ENCODE measurements around the gene SNX24. TPM values are rescaled to one million over a fixed set of nuclear protein-coding genes. Genes with fewer than 3 reads are reported as not detected.

Gene SNX24
- polyA plus RNA-seq, 2 of the 4 experiments (the other 2 are of a cell fraction) = 20.4 to 22.4 TPM

DNA sequence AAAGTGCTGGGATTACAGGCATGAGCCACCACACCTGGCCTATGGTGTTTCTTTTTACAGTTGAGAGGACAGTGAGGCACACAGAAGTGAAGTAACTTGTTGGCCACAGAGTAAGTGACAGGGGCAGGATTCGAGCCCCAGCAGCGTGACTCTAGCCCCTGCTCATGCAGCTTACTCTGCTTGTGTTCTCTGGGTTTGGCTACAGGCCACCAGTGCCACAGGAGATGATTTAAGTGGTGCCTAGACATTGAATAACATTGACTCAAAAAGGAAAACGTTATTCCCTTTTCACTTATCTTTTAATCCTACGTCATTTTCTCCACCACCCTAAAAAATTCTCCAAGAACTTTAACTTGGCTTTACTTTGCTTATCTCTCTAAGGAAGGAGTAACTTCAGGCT lies 61.4 kb downstream of the SNX24 start:
- peak overlapping the region; percentile 43 to 59; a peak in 3 of 6 replicates for H3K27ac ChIP-seq
- no peaks in the 10 kb centered on the region for H3K9me3 ChIP-seq
- ATAC-seq = peak in 1 of 2 experiments; percentile 47; a peak in 3 of 6 replicates
- 52% methylated on average over 4 of the region's 4 CpGs for WGBS (ENCODE audit: missing lambda C conversion rate)
- TF ChIP-seq, protein P1, sequence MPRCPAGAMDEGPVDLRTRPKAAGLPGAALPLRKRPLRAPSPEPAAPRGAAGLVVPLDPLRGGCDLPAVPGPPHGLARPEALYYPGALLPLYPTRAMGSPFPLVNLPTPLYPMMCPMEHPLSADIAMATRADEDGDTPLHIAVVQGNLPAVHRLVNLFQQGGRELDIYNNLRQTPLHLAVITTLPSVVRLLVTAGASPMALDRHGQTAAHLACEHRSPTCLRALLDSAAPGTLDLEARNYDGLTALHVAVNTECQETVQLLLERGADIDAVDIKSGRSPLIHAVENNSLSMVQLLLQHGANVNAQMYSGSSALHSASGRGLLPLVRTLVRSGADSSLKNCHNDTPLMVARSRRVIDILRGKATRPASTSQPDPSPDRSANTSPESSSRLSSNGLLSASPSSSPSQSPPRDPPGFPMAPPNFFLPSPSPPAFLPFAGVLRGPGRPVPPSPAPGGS (IDR thresholded peaks at IDR 0.05) = no peak
- no peak for TF ChIP-seq KDM5A (IDR thresholded peaks at IDR 0.05)
- TF ChIP-seq, protein P2, sequence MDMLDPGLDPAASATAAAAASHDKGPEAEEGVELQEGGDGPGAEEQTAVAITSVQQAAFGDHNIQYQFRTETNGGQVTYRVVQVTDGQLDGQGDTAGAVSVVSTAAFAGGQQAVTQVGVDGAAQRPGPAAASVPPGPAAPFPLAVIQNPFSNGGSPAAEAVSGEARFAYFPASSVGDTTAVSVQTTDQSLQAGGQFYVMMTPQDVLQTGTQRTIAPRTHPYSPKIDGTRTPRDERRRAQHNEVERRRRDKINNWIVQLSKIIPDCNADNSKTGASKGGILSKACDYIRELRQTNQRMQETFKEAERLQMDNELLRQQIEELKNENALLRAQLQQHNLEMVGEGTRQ (IDR thresholded peaks at IDR 0.05) = no peak
- TF ChIP-seq, protein P3, sequence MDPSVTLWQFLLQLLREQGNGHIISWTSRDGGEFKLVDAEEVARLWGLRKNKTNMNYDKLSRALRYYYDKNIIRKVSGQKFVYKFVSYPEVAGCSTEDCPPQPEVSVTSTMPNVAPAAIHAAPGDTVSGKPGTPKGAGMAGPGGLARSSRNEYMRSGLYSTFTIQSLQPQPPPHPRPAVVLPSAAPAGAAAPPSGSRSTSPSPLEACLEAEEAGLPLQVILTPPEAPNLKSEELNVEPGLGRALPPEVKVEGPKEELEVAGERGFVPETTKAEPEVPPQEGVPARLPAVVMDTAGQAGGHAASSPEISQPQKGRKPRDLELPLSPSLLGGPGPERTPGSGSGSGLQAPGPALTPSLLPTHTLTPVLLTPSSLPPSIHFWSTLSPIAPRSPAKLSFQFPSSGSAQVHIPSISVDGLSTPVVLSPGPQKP (IDR thresholded peaks at IDR 0.05; ENCODE audit: low read depth, low read length) = no peak
- no peak for TF ChIP-seq PHF8 (IDR thresholded peaks at IDR 0.05; ENCODE audit: borderline replicate concordance, low read depth)
- TF ChIP-seq FOSL2 (IDR thresholded peaks at IDR 0.05) = no peak
- no peak for TF ChIP-seq FOSL2 (CRISPR knock-in tag; IDR thresholded peaks at IDR 0.05)
- TF ChIP-seq, protein P4, sequence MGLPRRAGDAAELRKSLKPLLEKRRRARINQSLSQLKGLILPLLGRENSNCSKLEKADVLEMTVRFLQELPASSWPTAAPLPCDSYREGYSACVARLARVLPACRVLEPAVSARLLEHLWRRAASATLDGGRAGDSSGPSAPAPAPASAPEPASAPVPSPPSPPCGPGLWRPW (IDR thresholded peaks at IDR 0.05) = no peak
- no peak for DNase-seq (ENCODE audit: low read depth in 1 of 2, low spot score in 1 of 2)
- peaks cover 23% of the 10 kb centered on the region for H3K4me1 ChIP-seq
- H3K4me2 ChIP-seq = peak overlapping the region; percentile 64
- no peak overlapping the region for H3K4me3 ChIP-seq
- FAIRE-seq = no peak
- POLR2A ChIA-PET = no interaction called here
- CTCF ChIA-PET = interaction anchor here (2.9 kb wide), 1 partner anchor 11 kb away, joined by 9 read pairs; no protein-coding TSS in a partner anchor

DNA sequence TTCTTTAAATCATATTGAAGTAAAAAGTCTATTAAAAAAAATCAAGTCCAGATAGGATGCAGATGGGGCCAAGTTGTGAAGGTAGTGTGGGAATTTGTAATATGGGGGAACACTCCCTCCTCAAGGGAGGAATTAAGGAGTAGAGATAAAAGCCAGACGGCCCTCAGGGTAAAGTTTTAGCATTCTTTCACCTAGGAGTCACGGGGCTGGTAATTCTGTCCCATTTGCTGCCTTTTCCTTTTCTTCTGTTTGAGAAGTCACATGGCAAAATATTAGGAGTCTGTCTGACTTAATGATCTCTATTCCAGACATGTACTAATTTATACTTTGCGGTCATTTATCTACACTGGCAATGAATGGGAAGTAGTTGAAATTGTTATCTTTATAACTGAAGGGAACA lies 61.9 kb downstream of the SNX24 start:
- H3K4me3 ChIP-seq = no peak overlapping the region
- DNase-seq (ENCODE audit: low read depth in 1 of 2, low spot score in 1 of 2) (peak; percentile 35 to 40), FAIRE-seq (no peak), ATAC-seq (peak; percentile 64 to 86; a peak in 4 of 6 replicates)
- POLR2A ChIA-PET = no interaction called here
- peak overlapping the region; percentile 64 for H3K4me2 ChIP-seq
- TF ChIP-seq FOSL2 (IDR thresholded peaks at IDR 0.05) (no peak), FOSL2 (CRISPR knock-in tag; IDR thresholded peaks at IDR 0.05) (peak; percentile 10; the same call in 1 of the 2 replicates), MAFK (IDR thresholded peaks at IDR 0.05; ENCODE audit: partially characterized antibody) (no peak)
- H3K27ac ChIP-seq = peak overlapping the region in 1 of 2 experiments; percentile 43; a peak in 1 of 6 replicates
- WGBS (ENCODE audit: missing lambda C conversion rate) = 29% methylated on average over 3 of the region's 3 CpGs
- no peaks in the 10 kb centered on the region for H3K9me3 ChIP-seq
- CTCF ChIA-PET = no interaction called here
- H3K4me1 ChIP-seq = peaks cover 23% of the 10 kb centered on the region

DNA sequence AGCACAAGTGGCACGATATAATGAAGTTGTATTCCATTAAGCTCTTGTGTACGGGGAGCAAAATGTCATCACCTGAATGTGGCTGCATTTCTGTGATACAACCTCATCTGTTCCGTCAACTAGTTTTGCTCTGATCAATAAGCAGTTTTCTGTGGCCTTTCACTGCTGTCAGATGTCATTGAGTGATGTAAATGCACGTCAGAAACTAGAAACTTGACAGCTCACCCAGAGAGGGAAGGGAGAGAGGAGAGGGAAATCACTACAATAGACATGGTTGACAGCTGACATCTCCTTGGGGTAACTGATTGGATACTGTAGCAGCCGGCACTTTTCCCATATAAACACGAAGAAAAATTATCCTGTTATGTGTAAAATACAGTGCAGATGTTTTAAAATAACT lies 62.7 kb downstream of the SNX24 start:
- Histone ChIP-seq H3K27ac (peak overlapping the region; percentile 8 to 18; a peak in 3 of 6 replicates), H3K4me3 (no peak overlapping the region), H3K4me1 (peaks cover 23% of the 10 kb centered on the region), H3K4me2 (no peak overlapping the region; the same call in 2 of the 3 replicates), H3K9me3 (no peaks in the 10 kb centered on the region)
- ATAC-seq (no peak), DNase-seq (ENCODE audit: low read depth in 1 of 2, low spot score in 1 of 2) (no peak), FAIRE-seq (no peak)
- CTCF ChIA-PET = no interaction called here
- 86% methylated on average over 6 of the region's 6 CpGs for WGBS (ENCODE audit: missing lambda C conversion rate)
- POLR2A ChIA-PET = no interaction called here
- TF ChIP-seq RAD21 (conservative IDR thresholded peaks at IDR 0.05 in 1 of 2, IDR thresholded peaks at IDR 0.05 in 1 of 2) (no peak), CBX2 (IDR thresholded peaks at IDR 0.05; ENCODE audit: borderline replicate concordance, low read depth) (no peak), TP53 (CRISPR knock-in tag; IDR thresholded peaks at IDR 0.05) (no peak), RCOR1 (IDR thresholded peaks at IDR 0.05; ENCODE audit: low read depth, low read length) (no peak), SMC3 (IDR thresholded peaks at IDR 0.05) (no peak), ZNF302 (CRISPR knock-in tag; IDR thresholded peaks at IDR 0.05) (no peak), KDM1A (IDR thresholded peaks at IDR 0.05; ENCODE audit: low read depth) (no peak), CHD2 (IDR thresholded peaks at IDR 0.05; ENCODE audit: low read length, partially characterized antibody) (no peak), HOXB5 (CRISPR knock-in tag; IDR thresholded peaks at IDR 0.05) (no peak), JUN (IDR thresholded peaks at IDR 0.05) (no peak), RNF2 (IDR thresholded peaks at IDR 0.05; ENCODE audit: borderline replicate concordance, low read depth) (no peak), TFCP2L1 (CRISPR knock-in tag; IDR thresholded peaks at IDR 0.05) (no peak), EHF (CRISPR knock-in tag; IDR thresholded peaks at IDR 0.05) (no peak), NPAS2 (CRISPR knock-in tag; IDR thresholded peaks at IDR 0.05; ENCODE audit: borderline replicate concordance) (no peak)
- TF ChIP-seq, protein P5, sequence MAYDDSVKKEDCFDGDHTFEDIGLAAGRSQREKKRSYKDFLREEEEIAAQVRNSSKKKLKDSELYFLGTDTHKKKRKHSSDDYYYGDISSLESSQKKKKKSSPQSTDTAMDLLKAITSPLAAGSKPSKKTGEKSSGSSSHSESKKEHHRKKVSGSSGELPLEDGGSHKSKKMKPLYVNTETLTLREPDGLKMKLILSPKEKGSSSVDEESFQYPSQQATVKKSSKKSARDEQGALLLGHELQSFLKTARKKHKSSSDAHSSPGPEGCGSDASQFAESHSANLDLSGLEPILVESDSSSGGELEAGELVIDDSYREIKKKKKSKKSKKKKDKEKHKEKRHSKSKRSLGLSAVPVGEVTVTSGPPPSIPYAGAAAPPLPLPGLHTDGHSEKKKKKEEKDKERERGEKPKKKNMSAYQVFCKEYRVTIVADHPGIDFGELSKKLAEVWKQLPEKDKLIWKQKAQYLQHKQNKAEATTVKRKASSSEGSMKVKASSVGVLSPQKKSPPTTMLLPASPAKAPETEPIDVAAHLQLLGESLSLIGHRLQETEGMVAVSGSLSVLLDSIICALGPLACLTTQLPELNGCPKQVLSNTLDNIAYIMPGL (CRISPR knock-in tag; IDR thresholded peaks at IDR 0.05; ENCODE audit: borderline replicate concordance) = no peak
- TF ChIP-seq, protein P3 (IDR thresholded peaks at IDR 0.05; ENCODE audit: low read depth, low read length) = no peak
- TF ChIP-seq, protein P6, sequence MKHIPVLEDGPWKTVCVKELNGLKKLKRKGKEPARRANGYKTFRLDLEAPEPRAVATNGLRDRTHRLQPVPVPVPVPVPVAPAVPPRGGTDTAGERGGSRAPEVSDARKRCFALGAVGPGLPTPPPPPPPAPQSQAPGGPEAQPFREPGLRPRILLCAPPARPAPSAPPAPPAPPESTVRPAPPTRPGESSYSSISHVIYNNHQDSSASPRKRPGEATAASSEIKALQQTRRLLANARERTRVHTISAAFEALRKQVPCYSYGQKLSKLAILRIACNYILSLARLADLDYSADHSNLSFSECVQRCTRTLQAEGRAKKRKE (CRISPR knock-in tag; IDR thresholded peaks at IDR 0.05; ENCODE audit: low read depth) = no peak
- TF ChIP-seq, protein P2 (IDR thresholded peaks at IDR 0.05) = no peak
